ENCODE data around the gene VPS13C. TPM values are rescaled to one million over a fixed set of nuclear protein-coding genes. Genes with fewer than 3 reads are reported as not detected.
A peak's percentile ranks its signal among the peaks of the same experiment; 100 is the strongest.

The VPS13C gene
- total RNA-seq, 1 experiment from 2014 or later, result 40.0 TPM

DNA sequence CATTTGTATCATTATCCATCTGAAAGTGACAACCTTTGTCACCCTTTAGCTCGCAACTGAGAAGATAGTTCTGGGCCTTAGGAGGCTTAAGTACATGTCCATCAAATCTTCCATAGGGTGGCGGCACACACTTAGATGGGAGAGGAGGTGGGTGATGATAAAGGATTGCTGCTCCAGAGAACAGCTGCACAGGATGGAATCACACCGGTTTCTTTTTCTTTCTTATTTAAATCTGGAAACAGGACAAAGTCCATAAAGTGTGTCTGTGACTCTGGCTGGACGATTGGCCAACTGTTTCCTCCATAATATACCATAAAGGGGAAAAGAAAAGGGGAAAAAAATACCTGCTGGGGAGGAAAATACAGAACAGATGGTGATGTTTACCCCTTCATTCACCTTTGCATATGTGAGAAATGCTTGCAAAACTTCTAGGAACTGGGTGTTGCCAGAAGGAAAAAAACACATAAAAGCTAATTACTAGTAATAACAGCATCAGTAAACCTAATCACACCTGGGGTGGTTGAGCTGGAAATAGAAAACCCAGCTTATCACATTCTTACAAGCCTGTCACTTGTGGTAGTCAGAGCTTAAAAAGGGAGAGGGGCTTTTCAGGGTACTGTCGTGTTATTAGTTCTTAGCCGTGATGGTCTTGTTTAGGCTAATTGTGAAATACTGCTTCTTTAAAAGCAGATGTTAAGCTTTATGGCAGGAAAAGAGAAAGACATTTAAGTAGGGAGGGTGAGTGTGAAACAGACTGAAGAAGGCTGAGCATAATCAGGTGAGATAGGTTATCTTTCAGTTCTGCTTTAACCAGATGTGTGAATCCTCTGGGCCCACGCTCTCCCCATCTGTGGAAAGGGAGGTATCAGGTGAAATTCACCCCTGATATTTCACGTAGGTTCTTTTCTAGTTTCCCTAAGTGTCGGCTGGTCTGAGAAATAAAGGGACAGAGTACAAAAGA, 23.2 kb upstream of the VPS13C start:
- no peak overlapping the region for H3K4me2 ChIP-seq
- ChIA-PET POLR2A (ENCODE audit: unreplicated experiment) (interaction anchor here (0.6 kb wide), 1 partner anchor 1557 kb away, joined by 5 read pairs; no protein-coding TSS in a partner anchor), CTCF (no interaction called here)
- TF ChIP-seq EZH2 (IDR thresholded peaks at IDR 0.05; ENCODE audit: low read depth), result no peak
- TF ChIP-seq, protein P1, sequence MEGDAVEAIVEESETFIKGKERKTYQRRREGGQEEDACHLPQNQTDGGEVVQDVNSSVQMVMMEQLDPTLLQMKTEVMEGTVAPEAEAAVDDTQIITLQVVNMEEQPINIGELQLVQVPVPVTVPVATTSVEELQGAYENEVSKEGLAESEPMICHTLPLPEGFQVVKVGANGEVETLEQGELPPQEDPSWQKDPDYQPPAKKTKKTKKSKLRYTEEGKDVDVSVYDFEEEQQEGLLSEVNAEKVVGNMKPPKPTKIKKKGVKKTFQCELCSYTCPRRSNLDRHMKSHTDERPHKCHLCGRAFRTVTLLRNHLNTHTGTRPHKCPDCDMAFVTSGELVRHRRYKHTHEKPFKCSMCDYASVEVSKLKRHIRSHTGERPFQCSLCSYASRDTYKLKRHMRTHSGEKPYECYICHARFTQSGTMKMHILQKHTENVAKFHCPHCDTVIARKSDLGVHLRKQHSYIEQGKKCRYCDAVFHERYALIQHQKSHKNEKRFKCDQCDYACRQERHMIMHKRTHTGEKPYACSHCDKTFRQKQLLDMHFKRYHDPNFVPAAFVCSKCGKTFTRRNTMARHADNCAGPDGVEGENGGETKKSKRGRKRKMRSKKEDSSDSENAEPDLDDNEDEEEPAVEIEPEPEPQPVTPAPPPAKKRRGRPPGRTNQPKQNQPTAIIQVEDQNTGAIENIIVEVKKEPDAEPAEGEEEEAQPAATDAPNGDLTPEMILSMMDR (conservative IDR thresholded peaks at IDR 0.05), result no peak
- H3K9me2 ChIP-seq (ENCODE audit: insufficient read depth), result no peaks in the 10 kb centered on the region
- H3K4me3 ChIP-seq, result no peak overlapping the region
- H3K36me3 ChIP-seq (ENCODE audit: low read depth), result no peaks in the 10 kb centered on the region
- H3K9me3 ChIP-seq (ENCODE audit: insufficient read depth, low read depth), result no peaks in the 10 kb centered on the region; the same call in 1 of the 2 replicates
- intact Hi-C loops (cut with micrococcal nuclease; ENCODE audit: unreplicated experiment), result no loop called here
- H3K4me1 ChIP-seq (replicated peaks; ENCODE audit: insufficient read depth), result peaks cover 6% of the 10 kb centered on the region; the same call in 1 of the 2 replicates
- H3K79me2 ChIP-seq (ENCODE audit: low read depth), result no peaks in the 10 kb centered on the region
- no TSS peak for BruUV-seq (replicated peaks)
- no peak overlapping the region for H2AFZ ChIP-seq
- H3F3A ChIP-seq (ENCODE audit: insufficient read depth, low read depth), result no peaks in the 10 kb centered on the region
- DNase-seq, result no peak
- no peak overlapping the region for H3K27ac ChIP-seq
- H4K20me1 ChIP-seq (ENCODE audit: insufficient read depth), result no peaks in the 10 kb centered on the region
- H3K27me3 ChIP-seq (ENCODE audit: insufficient read depth, low read depth), result no peaks in the 10 kb centered on the region

DNA sequence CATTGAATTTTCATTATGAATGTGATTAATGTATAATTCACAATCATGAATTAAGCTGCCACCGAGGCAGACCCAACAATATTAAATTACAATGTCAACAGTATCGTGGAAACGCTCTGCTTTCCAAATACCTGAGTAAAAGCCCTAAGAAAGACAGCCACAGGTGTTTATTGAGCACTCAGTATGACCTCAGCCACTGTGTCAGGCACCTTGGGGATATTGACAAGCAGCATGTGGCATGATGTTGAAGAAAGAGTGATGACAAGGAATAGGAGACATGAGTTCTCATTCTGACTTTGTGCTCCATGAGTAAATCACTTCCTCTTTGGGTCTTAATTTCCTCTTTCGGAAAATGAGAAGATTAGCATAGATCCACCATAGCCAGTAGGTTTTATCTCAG, 19.3 kb upstream of the VPS13C start:
- Histone ChIP-seq H3K4me3 (no peak overlapping the region), H3K4me2 (no peak overlapping the region), H2AFZ (no peak overlapping the region), H3K79me2 (ENCODE audit: low read depth) (no peaks in the 10 kb centered on the region), H3F3A (ENCODE audit: insufficient read depth, low read depth) (peaks cover 16% of the 10 kb centered on the region), H4K20me1 (ENCODE audit: insufficient read depth) (no peaks in the 10 kb centered on the region), H3K9me3 (ENCODE audit: insufficient read depth, low read depth) (no peaks in the 10 kb centered on the region; the same call in 1 of the 2 replicates), H3K4me1 (replicated peaks; ENCODE audit: insufficient read depth) (peaks cover 23% of the 10 kb centered on the region), H3K36me3 (ENCODE audit: low read depth) (no peaks in the 10 kb centered on the region), H3K27ac (no peak overlapping the region), H3K27me3 (ENCODE audit: insufficient read depth, low read depth) (no peaks in the 10 kb centered on the region), H3K9me2 (ENCODE audit: insufficient read depth) (no peaks in the 10 kb centered on the region; the same call in 1 of the 2 replicates)
- no TSS peak for BruUV-seq (replicated peaks)
- no peak for DNase-seq
- CTCF ChIA-PET, result no interaction called here
- intact Hi-C loops (cut with micrococcal nuclease; ENCODE audit: unreplicated experiment), result no loop called here
- TF ChIP-seq, protein P1 (conservative IDR thresholded peaks at IDR 0.05), result no peak
- no peak for TF ChIP-seq EZH2 (IDR thresholded peaks at IDR 0.05; ENCODE audit: low read depth)
- POLR2A ChIA-PET (ENCODE audit: unreplicated experiment), result no interaction called here

DNA sequence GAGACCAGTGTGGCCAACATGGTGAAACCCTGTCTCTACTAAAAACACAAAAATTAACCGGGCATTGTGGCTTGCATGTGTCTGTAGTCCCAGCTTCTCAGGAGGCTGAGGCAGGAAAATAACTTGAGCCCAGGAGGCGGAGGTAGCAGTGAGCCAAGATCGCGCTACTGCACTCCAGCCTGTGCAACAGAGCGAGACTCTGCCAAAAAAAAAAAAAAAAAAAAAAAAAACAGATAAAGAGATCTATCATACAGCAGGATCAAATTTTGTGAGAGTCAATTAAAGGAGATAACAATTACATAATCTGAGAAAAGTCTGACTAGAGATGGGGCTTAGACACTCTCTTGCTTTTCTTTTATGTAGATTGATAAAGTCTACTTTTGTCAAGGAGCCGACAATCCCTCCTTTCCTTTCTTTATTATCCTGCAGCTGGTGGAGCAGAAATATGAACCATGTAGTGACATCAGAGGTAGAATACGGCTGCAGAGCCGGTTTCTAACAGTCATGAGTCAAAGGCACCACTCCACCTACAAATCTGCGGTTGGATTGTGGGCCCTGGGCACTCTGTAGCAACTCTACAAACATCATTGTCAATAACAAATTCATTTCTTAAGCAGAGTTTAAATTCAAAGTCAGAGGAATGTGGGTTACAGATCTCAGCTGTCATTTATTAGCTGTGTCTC, 15.5 kb upstream of the VPS13C start:
- CTCF ChIA-PET, result interaction anchor here (0.6 kb wide), 1 partner anchor 1834 kb away, joined by 7 read pairs; no protein-coding TSS in a partner anchor
- peak overlapping the region; percentile 77 for H3K4me2 ChIP-seq
- DNase-seq, result peak; percentile 68 to 89

More for the DNA sequence above, 15.5 kb upstream of the VPS13C start:
- Histone ChIP-seq H3K4me1 (replicated peaks; ENCODE audit: insufficient read depth) (peaks cover 23% of the 10 kb centered on the region), H3K36me3 (ENCODE audit: low read depth) (no peaks in the 10 kb centered on the region), H2AFZ (peak overlapping the region; percentile 73; the same call in 1 of the 2 replicates), H3K79me2 (ENCODE audit: low read depth) (no peaks in the 10 kb centered on the region), H3K4me3 (peak overlapping the region; percentile 47; the same call in 1 of the 2 replicates), H4K20me1 (ENCODE audit: insufficient read depth) (no peaks in the 10 kb centered on the region), H3F3A (ENCODE audit: insufficient read depth, low read depth) (peaks cover 16% of the 10 kb centered on the region), H3K27ac (peak overlapping the region; percentile 50), H3K9me3 (ENCODE audit: insufficient read depth, low read depth) (no peaks in the 10 kb centered on the region; the same call in 1 of the 2 replicates), H3K27me3 (ENCODE audit: insufficient read depth, low read depth) (no peaks in the 10 kb centered on the region), H3K9me2 (ENCODE audit: insufficient read depth) (no peaks in the 10 kb centered on the region; the same call in 1 of the 2 replicates)
- TF ChIP-seq, protein P1 (conservative IDR thresholded peaks at IDR 0.05), result no peak
- TF ChIP-seq EZH2 (IDR thresholded peaks at IDR 0.05; ENCODE audit: low read depth), result no peak
- intact Hi-C loops (cut with micrococcal nuclease; ENCODE audit: unreplicated experiment), result loop anchor here (2.0 kb wide), 1 partner anchor 37 kb away; no protein-coding TSS in a partner anchor
- POLR2A ChIA-PET (ENCODE audit: unreplicated experiment), result interaction anchor here (0.6 kb wide), 1 partner anchor 20 kb away, joined by 3 read pairs; no protein-coding TSS in a partner anchor
- BruUV-seq (replicated peaks), result no TSS peak
